Activated T-cell treated with anti-CD3 and anti-CD28 coated beads, Interleukin-2, amount 50 U/mL, for 48 hours (primary cell): Measurements from ENCODE around the gene MYO1B.
"Not testable (repeated sequence)": the region's sequence is repeated elsewhere in the genome, so short reads cannot be mapped to it uniquely, and the experiment has no call there.

Source experiments
- DNase-seq, 2 experiments: peaks; one replicate each; pipeline ENCODE4 v3.0.0-alpha.2; 2020

Gene MYO1B

DNA sequence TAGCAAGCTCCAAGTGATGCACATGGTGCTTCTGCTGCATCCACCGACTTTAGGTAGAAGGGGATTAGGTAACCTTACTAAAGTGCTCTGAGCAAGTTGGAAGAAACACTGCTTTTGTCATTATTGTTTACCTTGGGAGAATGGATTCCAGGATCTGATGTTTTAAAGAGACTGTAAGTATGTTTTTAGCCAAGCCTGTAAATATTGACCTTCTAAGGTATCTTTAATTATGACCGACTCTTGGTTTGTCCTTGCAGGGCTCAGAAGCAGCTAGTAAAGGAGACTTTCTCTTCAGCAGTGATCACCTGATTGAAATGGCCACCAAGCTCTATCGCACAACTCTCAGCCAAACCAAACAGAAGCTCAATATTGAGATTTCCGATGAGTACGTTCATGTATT is 170.7 kb downstream of the MYO1B start:
- DNase-seq: no peak

DNA sequence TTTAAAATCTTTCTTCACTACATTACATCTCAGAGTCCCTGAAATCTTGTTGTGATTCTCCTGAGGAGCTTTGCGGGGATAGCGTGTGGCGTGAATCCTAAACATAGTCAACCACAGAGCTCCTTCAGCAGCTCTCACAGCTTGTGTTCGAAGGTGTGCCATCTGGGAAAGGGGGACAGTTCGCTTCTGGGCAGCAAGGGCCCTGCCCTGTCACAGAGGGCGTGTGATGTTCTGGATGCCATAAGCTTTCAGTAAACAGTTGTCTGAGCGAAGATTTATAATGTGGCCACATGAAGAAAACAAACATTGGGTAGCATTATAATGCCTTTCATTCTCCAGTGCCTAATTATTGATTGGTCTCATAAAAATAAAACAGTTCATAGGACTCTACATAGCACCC is 172.5 kb downstream of the MYO1B start:
- DNase-seq: no peak

DNA sequence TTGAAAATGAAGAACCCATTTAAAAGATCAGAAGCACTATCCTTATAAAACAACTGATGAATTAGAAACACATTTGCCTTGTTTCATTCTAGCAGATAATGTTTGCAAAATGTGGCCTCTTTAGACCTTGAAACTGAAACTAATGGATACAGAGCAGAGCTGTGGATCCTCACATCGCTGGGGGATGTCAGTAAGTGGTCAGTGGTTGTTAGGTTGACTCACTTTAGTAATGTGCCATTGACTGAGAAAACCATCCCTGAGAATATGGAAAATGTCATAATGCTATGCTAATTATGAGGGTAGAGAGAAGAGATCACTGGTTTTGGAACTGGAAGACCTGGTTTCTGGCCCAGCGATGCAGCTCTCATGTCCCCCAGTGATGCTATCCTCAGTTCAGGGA is 176.7 kb downstream of the MYO1B start:
- no peak for DNase-seq

DNA sequence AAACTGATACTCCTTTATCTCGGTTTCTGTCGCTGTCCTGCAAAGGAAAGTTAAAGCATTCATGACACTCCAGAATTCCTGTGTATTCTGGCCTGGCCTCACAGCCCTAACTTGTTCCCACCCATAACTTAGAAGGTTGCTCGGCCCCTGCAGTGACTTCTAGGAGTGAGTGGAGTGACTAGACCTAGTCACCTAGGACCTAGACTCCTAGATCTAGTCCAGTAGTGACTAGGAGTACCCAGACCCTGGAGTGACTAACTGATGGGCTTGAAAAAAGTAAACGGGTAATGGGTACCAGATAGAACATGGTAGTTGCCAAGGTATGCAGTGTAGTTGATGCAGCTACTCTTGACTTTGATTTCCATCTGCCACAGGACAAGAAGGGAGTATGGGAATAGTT is 181.8 kb downstream of the MYO1B start:
- no peak for DNase-seq

DNA sequence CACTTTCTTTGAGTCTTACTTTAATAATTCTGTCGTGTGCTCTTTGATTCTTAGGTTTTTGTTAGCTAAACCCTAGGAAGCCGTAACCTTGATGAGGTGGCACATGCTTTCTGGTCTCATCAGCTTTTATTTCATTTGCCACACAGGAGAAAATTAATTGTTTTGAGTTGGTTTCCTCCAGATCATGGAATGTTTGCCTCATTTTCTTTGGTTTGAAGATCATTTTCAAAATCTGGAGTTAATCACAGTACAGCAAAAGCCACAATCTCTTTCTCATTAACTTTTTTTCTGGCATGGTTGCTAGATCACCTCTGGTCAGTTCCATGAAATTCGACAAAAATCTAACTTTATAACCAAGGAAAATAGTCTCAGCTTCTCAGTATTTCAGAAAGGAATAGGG is 182.9 kb downstream of the MYO1B start:
- no peak for DNase-seq

DNA sequence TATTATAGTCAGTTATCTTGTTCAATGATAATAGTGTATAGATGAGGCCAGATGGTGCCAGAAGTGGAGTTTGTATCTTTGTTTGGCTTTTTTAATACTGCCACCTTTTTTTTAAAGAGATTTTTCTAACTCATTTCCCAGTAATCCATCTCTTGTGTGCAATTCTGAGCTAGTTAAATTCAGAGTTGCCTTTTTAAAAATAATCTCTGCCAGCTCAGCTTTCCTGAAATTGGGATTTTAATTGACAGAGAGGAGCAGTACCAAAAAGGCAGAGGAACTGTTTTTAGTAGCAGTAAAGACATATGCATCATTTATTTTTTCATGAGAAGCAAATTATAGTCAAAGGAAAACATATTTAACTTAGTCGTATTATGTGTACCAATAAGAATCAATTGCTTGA is 185.3 kb downstream of the MYO1B start:
- no peak for DNase-seq

DNA sequence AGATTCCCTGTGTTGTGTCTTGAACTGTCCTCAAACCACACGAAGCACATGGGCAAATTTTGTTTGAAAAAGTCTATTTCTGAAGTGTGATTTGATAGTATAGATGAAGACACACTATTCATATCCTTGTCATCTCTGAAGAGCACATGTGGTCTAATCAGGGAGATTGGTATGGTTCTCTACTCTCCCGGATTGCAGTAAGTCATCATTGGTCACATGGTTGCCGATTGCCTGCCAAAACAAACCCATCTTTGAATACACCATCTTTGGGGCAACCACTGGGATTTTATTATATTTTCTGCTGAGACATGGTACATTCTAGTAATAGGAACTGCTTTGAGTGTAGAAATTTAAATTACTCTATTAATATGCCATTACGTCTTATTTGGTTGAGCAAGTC is 186.9 kb downstream of the MYO1B start:
- DNase-seq: no peak

DNA sequence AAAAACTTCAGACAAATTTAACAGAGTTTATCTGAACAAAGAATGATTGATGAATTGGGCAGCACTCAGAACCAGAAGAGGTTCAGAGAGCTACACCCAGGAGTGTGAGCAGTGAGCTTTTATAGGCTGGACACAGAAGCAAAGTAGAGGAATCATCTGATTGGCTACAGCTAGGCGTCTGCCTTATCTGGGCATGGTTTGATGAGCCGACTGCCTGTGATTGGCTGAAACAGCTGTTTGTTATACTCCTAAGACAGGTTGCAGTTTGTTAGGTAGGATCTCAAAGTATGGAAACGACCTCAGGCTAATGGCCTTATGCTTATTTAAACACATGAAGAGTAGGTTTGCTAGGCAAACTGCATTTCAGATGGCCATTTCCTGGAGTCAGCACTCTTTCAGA is 188.9 kb downstream of the MYO1B start:
- DNase-seq: no peak

DNA sequence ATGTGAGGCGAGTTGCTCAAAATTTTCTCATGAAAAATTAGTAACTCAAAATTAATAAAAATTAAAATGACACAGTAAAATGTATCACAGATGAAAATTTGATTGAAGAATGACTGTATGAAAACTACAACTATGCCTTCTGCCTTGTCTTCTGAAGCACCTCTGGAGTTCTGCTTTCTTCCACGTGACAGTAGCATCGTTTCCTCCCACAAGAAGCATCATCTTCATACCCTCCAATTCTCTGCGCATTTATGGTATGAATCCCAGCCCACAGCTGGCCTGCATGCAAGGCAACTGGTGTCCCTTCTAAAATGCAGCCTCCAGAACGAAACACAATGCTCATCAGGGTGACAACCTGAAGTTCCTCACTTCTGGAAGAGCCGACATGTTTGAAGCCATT is 189.9 kb downstream of the MYO1B start:
- DNase-seq: no peak

DNA sequence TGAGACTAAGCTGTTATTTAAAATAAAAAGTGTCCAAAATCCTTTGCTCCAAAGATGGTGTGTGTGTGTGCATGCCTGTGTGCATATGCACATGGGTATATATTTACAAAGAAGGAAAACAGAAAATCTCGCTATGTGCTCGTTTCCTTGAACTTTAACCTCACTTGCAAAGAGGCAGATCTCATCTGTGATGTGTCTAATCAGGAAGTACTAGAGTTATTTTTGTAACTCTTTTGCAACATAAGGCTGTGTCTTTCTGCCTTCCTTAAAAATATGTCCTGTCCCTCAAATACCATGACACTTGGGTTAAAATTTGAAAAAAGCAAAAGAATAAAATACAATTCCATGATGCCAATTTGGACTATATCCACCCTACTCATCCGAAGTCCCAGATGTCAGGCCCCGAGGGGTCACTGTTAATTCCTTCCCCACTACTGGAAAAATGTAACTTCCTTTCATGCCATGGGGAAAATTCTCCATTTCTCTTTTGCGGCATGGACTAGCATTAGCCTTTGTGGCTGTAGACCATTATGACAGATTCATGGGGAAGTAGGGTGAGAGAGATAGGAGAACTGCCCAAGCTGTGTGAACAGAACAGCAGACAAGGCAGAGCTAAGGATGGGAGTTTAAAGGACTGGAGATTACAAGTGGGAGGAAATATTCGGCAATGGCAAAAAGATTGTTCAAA is 191.3 kb downstream of the MYO1B start:
- DNase-seq: no peak

DNA sequence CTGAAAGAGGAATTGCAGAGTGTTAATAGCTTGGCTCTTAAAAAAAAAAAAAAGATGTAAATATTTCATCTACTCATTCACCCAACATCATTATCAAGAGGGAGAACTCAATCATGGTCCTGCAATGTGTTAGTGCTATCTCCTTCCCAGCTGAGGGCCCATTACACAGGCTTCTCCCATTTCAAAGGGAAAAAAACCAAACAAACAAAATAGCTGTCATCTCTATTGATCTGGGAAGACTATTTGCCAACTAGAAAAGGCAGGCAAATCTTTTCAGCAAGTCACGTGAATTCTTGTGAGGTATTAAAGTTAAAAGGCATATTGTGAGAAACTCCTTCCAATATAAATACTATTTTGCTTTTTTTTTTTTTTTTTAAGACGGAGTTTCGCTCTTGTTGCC is 194.3 kb downstream of the MYO1B start:
- DNase-seq: no peak

DNA sequence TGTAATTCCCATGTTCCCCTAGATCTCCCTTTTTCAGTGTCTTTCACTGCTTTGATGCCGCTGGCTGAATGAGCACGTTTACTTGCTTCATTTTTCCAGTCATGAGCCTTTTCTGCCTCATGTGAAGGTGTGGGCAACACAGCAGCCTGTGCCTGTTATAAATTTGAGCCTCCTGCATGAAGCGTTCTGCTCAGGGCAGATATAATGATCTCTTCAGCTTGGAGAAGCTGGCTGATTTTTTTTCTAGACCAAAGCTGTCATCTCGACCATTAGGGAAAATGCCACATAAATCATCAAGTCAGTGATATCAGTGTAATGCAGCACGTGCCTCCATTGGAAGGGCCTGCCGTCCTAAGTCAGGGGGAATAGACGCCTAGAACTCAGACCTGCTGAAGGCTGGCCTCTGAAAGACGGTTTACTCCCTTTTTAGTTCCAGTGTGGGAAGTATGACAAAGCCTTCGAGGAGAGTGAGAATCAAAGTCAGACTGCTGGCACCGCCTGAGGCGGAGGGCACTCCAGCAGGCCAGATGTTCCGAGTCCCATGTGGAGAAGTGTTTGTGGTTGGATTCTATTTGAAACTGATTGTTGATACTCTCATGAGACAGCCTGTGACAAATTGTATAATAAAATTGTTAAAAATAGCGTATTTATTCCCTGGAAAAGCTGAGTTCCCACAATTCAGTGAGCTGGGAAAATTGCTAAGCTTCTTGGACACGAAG is 196.5 kb downstream of the MYO1B start:
- no peak for DNase-seq

DNA sequence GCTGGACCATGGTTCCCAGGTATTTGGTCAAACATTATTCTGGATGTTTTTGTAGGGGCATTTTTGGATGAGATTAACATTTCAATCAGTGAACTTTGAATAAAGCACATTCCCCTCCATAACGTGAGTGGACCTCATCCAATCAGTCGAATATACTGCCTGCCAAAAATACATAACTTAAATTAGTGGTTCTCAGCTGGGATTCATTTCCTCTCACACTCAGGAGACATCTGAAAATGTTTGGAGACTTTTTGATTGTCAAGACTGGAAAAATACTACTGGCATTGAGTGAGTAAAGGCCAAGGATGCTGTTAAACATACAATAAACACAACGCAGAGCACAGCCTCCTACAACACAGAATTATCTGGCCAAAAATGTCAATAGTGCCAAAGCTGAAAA is 198.2 kb downstream of the MYO1B start:
- DNase-seq: no peak

DNA sequence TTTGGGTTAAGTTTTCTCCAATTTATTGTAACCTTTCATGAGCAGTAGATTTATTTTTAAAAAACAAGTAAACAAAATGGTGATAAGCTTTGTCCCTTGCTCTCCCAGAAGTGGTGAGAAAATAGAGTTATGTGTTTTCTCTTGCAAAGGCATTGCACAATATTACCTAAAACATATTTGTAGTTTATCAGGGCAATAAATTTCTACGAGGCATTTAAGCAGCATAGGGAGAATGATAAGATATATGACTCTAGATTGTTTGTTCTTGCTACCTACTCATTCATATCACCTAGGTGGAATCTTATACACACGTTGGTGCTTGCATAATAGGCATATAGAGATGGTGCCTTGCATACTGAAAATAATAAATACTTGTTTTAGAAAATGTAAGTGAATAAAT is 201.7 kb downstream of the MYO1B start:
- DNase-seq: no peak

DNA sequence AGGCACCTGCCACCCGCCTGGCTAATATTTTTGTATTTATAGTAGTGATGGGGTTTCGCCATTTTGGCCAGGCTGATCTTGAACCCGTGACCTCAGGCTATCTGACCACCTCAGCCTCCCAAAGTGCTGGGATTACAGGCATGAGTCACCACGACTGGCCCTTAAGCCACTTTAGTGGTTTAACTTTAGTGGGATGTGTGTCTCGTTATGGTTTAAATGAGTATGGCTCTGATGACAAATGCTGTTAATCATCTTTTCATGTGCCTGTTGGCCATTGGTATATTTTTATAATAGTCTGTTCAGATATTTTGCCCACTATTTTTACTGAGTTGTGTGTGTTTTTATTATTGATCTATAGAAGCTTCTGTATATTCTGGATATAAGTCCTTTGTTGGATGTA is 205.9 kb downstream of the MYO1B start:
- no peak for DNase-seq

DNA sequence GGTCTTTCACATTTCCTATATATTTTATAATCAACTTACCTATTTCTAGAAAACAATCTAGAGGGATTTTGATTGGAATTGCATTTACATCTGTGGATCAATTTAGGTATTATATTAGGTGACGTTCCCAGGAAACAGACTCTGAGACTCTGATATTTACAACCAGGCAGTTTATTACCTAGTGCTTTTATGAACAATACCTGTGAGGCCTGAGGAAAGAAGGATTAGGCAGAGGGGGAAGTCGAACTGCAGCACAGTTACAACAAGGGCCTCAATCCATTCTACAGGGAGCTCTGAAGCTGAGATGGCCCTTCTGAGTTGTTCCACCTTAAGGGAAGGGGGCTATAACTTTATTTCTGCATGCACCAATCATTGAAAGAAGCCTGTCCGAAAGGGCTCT is 206.9 kb downstream of the MYO1B start:
- no peak for DNase-seq

DNA sequence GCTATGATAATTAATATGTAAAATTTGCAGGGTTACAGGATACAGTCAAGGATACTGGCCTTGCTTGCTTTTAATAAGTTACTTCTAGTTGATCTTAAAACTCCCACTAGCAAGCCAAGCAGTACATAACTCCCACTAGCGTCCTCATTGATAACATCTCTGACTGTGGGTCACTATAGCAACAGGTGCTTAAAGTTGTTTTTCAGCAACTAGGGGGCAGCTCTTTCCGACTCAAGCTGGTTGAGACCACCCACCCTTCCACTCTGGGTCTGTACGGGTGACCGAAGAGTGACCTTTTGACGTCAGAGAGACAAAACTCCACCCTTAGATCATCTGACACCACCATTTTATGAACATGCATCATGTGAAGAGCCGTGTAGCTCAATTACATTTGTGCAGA is 208.6 kb downstream of the MYO1B start:
- DNase-seq: no peak

DNA sequence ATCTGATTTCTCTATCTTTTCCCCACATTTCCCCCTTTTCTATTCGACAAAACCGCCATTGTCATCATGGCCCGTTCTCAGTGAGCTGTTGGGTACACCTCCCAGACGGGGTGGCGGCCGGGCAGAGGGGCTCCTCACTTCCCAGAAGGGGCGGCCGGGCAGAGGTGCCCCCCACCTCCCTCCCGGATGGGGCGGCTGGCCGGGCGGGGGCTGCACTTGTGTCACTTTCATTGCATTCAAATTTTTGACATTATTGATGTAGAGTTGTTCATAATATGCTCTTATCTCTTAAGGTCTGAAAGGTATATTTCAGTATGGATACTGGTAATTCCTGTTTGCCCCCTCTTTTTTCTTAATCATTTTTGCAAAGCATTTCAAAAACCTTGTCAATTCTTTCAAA is 211.3 kb downstream of the MYO1B start:
- not testable (repeated sequence) for DNase-seq

DNA sequence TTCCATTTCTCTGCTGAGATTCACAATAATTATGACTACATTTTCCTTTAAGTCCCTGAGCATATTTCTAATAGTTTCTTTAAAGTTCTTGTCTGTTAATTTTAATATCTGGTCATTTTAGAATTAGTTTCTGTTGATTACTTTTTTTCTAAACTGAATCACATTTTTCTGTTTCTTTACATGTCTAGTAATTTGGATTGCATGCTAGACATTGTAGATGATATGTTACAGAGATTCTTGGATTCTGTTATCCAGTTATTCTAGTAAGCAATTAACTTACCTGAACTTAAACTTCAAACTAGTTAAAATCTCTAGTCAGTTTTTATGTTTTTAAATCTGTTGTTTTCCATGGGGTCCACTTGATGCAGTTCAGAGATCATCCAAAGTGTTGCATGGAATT is 214.0 kb downstream of the MYO1B start:
- DNase-seq: no peak

DNA sequence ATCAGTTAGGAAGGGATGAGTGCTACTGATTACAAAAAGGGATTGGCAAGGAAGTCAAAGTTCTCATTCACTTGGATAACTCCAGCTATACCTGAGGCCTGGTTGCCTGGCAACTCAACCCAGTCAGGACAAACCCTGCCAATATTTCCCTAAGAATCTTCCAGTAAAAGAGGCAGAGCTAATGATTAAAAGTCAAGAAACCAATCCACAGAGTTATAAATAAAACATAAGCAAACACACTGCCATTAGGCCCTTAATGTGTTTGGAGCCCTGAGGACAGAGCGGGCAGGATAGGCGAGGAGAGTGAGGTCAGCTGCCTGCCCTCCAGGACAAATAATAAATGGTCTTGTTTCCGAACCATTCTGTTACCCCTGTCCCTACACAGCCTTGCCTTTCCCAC is 217.2 kb downstream of the MYO1B start:
- no peak for DNase-seq

DNA sequence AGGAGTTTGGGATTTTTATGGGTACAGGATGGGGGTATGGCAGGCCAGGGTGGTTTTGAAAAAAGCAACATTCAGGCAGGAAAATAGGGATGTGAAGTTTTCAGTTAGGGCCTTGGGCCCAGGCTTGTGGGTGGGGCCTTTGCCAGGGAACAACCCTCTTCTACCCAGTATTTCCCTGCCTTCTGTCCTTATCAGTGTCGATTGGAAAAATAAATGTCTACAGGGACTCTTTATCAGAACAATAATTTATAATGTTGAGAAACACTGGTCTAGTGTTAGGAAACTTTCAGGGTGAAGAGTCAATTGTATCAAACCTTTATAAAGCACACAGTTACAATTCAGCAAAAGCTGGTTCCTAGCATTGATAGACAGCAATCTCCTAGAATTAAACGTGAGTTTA is 218.6 kb downstream of the MYO1B start:
- no peak for DNase-seq

DNA sequence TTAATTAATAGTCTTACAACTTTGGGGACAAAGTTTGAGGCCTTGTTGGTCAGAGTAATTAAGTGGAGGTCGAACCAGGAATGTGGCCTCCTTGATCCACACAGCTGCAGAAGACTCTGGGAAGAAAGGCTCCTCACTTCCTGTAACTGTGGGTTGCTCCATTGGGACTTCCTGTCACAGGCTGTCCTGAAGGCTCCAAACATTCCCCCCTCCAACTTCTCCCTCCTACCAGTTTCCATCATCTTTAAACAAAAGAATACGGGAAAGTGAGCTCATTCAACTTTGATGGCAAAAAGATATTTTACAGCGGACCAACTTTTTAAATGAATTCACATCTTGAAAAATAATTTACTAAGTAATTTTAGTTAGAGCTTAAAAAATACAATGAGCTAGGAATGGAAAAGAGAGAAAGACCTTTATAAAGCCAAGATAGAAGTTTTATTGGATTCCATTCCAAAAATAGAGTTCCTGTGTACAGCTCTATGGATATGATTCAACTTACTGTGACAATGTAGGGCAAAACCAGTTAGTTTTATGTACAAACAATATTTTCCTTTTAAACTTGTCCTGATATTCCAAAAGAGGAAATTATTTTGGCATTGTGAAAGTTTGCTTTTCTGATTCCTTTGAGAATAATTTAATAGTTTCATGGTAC is 220.7 kb downstream of the MYO1B start:
- no peak for DNase-seq

DNA sequence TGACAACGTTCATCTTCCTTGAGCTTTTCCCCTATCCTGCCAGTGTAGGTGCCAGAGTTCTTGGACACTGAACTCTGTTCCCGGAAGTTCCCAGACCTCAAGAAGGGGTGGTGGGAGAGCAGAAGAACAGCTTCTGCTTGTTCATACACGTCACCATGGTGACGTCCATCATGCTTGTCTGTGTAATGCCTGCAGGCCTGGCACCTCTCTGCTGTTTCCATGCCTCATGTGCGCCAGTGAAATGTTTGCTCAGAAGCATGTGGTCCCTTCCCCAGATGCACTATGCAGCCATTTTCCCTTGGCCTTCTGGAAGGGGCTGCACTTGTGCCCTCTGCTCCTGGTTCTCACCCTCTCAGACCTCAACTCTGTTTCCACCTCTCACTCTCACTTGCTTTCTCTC is 221.9 kb downstream of the MYO1B start:
- no peak for DNase-seq

DNA sequence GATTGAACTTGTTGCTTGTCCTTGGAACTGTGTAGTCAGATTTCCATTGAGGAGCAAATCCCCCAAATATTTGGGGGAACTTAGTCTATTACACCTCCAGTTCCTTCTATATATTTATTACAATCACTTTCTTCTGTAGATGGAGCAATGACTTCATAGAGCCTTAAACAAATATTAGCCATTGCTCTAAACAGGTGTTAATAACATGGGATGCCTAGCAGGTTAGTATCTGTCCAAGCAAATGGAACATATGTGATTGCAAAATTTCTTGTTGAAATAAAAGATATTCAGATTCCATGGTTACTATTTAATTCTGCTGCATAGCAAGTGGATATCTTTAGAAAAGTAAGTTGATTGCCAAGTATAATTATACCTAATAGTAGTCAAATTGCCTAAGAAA is 225.1 kb downstream of the MYO1B start:
- no peak for DNase-seq

DNA sequence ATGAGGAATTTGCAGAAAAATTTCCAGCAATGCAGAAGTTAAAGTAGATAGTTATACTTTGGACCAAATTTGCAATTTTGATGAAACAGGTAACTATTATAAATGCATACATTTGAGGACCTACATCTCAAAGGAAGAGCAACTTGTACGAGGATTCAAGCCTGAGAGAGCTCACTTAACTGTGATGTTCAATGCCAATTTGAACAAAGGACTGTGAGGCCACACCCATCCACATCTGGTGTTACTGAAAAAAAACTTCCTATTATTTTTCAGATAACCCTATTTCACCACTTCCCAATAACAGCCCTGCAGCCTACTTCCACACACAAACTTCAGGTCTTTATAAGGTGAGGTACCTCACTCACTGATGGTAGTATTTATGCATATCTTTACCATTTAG is 229.3 kb downstream of the MYO1B start:
- no peak for DNase-seq
